Esophagus muscularis mucosa (tissue), 4 donors: ENCODE results near the gene MORN5. TPM values are rescaled to one million over a fixed set of nuclear protein-coding genes. Genes with fewer than 3 reads are reported as not detected.

Source experiments
- small RNA-seq, 3 donors: library from RNA; depleted of rRNA; stranded (forward); fragments of <200 nt; gene quantifications; one replicate each; pipeline ENCODE3, GENCODE V24; 2016
- total RNA-seq, 4 donors: library from RNA; depleted of rRNA; stranded (reverse); fragments of >200 nt; gene quantifications; one replicate each; pipeline versions ENCODE4 v1.1.0 to v1.2.1, GENCODE V29; 2016

Gene MORN5
- total RNA-seq, 4 donors from 2014 or later = 3.9 to 5.8 TPM; not detected in 2

Small RNAs within 50 kb of the gene (small RNA-seq; reads per million reads assigned to genes)
- 0 reads per million in 3 donors for gene MIR4478

Other genes starting within 250 kb of the MORN5 start
- gene TTLL11, start 66.6 kb upstream of the MORN5 start, total RNA-seq = 10 to 100 TPM; 20.5 to 41.3 (median 27.6) TPM
- 10 to 100 TPM; 55.7 to 83.3 (median 76.1) TPM for gene NDUFA8, start 129 bp upstream of the MORN5 start, total RNA-seq
- 10 to 100 TPM in 2 of 4 donors, 1 to 10 TPM in 2; 2.1 to 16.8 (median 7.1) TPM for gene LHX6, start 69.0 kb downstream of the MORN5 start, total RNA-seq
- gene RBM18, start 104.9 kb downstream of the MORN5 start, total RNA-seq = 10 to 100 TPM; 10.1 to 14.6 (median 13.3) TPM
- 10 to 100 TPM; 20.5 to 29.2 (median 28.5) TPM for gene MRRF, start 105.0 kb downstream of the MORN5 start, total RNA-seq
- 100 to 1,000 TPM in 1 of 4 donors, 10 to 100 TPM in 3; 72.2 to 119 (median 84.1) TPM for gene PTGS1, start 211.1 kb downstream of the MORN5 start, total RNA-seq